IPS-NIHi7 (cell line): ENCODE data around the gene NOL12.
"Not testable (repeated sequence)": the region's sequence is repeated elsewhere in the genome, so short reads cannot be mapped to it uniquely, and the experiment has no call there.

Experiments used
- DNase-seq: peaks from one replicate; pipeline ENCODE4 v3.0.0; 2012; ENCODE audit warnings: mixed read lengths; ENCODE audit errors: extremely low spot score

The NOL12 gene, protein sequence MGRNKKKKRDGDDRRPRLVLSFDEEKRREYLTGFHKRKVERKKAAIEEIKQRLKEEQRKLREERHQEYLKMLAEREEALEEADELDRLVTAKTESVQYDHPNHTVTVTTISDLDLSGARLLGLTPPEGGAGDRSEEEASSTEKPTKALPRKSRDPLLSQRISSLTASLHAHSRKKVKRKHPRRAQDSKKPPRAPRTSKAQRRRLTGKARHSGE

DNA sequence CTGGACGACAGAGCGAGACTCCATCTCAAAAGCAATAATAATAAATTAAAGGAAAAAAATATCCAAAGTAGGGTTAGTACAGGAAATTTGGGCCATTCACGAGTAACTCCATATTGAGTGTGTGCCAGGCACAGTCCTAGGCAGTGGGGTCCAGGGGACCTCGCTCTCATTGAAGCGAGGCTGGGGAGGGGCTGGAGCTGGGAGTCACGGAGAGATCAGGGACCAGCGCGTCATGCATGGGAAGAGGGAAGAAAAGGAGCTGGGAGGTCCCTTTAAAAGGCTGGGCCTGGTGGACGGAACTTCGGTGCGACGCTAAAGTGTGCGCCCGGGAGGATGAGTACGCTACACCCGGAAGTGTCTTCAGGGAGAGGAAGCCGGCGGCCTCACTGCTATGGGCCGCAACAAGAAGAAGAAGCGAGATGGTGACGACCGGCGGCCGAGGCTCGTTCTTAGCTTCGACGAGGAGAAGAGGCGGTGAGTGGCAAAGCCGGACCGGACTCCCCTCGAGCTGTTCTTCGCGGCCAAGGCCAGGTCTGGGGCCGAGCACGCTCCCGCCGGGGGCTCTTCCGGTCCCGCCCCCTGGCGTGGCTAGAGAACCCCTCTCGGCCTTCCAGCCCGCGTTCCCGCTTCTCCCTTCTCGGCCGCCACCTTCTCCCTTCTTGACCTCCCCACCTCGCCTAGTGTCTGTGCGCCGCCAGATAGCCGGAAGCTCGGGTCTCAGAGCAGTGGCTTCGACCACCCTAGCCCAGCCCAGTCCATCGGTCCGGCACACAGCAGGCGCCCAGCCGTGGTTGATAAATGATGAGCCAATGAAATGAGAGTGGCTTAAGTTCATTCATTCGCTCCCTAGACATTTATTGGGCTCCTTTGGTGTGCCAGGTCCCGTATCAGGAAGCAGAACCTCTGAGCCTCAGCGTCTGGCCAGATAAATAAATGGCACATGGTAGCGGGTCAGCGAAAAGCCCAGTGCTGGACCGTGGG lies at the start of gene NOL12:
Gene NOL12 (plus strand): TSS at position 342 of the 981 bp plus-strand sequence. CDS start 50 bp downstream, at position 392.
- peak; percentile 84 for DNase-seq

DNA sequence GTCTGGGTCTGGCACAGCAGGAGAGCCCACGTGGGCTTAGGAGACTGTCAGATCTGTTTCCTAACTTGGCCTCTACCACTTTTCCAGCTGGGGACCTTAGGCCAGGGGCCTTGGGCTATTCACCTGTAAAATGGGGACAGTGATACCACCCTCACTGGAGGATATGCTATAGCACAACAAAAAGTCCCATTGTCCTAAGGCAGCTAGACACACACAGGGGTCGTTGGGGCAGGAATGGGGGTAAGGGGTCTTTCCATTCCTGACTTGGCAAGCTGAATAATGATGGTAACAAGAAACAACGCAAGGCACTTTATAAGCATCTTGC lies 49.2 kb upstream of the NOL12 start:
- DNase-seq = no peak

DNA sequence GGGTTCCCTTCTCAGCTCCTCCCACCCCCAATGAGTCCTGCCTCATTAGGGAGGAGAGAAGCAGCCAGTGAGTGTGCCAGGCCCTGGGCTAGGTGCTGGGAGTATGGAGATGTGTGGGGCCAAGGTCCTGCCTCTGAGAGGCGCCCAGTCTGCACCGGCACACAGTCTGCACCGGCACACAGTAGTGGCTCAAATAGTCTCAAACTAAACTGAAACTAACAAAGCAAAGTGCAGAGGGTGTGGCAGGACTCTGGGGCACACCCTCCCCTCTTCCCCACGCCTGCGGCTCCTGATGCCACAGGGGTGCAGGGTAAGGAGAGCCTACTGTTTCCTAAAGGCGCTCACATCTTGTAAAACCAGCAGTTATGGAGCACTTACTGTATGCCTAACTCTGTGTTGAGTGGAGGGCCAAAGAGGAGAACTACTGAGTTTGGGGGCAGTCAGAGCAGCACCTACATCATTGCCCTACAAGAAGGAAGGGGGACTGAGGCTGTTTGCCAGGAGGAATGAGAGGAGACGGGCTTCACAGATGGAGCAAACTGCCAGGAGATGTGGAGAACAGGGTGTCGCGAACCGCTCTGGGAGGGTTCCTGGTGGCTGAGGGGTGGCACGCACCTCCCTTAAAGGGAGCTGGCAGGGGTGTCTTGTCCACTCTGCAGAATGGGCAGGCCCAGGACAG lies 47.6 kb upstream of the NOL12 start:
- peak; percentile 22 for DNase-seq

DNA sequence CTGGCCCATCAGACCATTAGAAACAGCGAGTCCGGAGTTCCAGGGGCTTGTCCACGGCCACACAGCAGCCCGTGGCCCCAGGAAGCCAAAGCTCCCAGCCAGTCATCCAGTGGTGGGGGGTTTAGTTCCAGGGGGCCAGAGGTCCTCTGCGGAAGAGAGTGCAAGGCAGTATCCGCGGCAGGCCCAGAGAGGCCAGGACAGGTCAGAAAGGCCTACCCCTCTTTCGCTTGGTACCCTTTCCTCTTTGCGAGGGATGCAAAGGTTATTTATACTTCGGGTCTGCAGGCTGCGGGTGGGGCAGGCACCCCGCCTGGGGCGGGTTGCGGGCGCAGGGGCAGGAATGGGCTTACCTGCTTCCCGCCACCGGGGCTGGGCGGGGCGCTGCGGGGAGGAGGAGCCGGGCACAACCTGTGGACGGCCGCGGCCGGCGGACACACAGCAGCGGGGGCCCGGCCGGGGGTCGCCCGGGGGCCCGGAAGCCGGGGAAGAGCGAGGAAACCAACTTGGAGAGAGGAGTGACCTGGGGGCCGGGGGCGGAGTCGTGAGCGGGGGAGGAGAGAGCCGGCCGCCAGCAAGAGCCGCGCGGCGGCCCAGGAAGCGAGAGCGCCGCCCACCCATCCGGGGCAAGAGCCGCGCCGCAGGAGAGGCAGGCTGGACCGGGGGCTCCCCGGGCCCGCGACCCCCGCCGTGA lies 46.9 kb upstream of the NOL12 start, which contains the start of gene SH3BP1:
Gene SH3BP1 (plus strand): TSS at position 600 of the 691 bp plus-strand sequence. CDS start 119 bp downstream, outside the sequence.
- peak; percentile 85 for DNase-seq

DNA sequence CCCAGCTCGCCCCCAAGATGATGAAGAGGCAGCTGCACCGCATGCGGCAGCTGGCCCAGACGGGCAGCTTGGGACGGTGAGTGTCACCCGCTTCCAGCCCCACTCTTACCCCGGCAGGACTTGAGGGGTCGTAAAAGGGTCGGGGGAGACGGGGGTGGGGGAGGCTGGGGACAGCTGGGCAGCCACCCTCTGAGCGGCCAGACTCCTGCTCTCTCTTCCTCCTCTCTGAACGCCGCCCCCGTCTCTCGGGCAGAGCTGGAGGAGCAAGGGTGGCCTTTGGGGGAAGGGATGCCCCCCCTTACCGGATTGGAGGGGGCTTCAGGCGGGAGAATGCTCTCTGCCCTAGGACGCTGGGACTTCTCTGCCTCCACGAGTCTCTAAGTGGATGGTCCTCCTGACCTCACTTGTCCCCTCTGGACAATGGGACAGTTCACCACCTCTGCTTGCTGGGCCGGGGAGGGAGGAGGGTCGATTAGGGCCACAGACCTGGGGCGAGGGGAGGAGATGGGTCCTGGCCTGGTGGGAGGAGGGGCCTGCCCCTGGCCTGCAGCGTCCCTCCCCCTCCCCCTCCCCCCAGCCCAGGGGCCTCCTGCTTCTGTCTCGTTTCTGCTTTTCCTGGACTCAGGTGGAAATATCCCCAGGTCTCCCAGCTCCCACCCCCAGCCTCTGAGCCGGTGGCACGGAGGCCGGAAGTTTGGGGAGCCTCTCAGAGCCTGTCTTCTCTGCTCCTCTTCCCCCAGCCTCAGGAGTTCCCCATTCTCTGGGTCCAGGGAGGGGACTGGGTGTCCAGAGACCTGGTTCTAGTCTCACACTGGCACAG lies 46.2 kb upstream of the NOL12 start:
- DNase-seq = peak; percentile 70

DNA sequence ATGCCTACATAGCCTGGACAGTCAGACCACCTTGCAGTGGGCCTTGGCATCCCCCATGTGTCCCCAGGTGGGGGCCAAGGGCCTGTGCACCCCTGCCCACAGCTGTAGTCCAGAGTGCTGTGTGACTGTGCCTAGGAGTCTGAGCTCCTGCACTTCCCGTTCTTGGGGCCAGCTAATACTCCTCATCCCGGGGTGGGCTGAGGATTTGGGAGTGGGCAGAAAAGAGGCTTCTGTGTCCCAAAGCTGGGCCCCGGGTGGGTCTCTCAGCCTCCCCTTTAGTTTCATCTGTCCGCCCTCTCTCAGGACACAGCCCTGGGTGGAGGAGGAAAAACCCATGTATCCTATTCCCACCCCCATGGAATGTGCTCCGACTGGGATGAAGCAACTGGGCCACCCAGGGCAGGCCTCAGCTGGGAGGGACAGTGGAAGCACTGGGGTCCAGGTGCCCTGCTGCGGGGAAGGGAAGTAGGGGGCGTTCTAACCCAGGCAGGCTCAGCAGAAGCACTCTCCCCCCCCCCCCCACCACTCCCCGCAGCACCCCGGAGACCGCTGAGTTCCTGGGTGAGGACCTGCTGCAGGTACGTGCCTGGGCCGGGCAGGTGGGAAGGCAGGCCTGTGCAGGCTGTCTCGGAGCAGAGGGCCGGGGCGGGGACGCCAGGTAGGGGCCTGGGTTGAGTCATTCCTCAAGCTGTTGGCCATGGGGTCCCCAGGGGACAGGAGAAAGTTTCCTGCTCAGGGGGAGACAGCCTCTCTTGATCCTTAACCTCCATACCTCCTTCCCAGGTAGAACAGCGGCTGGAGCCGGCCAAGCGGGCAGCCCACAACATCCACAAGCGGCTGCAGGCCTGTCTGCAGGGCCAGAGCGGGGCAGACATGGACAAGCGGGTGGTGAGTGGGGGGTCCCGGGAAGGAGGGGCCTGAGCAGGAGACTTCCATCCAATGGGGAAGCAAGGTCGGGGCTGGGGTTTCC lies 45.3 kb upstream of the NOL12 start:
- no peak for DNase-seq

DNA sequence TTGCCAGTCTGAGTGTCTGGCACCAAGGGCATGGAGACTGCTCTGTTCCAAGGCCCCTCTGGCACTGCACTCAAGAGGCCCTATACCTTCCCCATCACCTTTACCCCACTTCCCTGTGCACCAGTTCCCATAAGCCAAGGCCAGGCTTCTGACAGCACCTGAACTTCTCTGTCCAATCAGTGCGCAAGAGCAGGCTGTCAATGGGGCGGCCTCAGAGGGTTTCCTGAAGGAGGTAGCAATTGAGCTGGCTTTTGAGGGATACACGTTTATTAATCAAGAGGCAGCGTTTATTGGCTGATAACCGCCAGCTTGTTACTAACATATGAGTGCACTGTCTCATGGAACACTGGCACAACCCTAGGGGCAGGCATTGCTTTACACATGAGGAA lies 44.6 kb upstream of the NOL12 start:
- DNase-seq = no peak

DNA sequence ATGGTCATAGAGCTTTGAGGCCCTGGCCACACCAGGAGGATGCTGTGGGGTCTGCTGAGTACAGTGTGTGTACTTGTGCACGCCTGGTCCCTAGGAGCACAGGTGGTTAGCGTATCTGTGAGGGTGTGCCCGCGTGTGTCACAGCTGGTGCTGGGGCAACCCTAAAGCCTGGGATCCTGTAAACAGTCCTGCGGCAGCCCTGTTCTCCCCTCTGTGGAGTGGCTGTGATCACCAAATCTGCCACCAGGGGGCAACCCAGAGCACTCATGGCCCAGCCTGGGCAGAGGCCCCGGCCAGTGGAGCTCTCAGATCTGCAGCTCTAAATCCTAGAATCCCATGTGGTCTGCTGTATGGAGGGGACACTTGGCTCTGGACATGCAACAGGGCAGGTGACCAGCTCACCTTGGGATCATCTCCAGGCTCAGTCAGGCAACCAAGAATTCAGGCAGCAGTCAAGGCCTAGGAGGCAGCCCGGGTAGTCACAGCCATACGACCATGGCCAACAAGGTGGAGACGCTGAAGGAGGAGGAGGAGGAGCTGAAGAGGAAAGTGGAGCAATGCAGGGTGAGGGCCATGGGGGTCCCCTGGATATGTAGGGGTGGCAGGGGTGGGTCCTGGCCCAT lies 42.8 kb upstream of the NOL12 start:
- peak; percentile 88 for DNase-seq

DNA sequence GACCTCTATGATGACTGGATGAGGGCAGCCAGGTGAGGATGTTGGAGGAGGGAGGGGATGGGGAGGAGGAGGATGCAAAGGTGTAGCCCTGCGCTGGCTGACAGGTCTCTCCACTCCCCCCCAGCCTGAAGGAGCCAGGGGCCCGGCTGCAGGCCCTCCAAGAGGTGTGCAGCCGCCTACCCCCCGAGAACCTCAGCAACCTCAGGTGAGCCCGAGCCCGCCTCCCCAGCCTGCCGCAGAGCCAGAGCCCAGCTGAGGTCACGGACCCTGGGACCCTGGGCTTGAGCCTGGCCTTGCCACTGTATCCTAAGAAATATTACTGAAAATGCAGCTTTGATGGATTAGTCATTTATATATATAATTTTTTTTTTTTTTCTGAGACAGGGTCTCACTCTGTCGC lies 38.8 kb upstream of the NOL12 start:
- DNase-seq = no peak

DNA sequence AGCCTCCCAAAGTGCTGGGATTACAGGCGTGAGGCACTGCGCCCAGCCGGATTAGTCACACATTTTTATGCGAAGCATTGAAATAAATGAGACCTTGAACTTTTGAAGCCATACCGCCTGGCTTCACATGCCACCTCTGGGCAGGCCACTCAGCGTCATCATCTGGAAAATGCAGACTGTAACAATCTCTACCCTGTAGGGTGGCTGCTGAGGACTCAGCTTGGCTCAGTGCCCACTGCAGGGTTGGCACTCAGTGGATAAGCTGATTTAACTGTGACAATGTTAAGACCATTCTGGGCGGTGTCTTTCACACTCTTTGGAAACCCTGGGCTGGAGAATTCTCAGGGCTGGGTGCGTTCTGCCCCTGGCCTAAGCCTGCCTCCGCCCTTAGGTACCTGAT lies 38.2 kb upstream of the NOL12 start:
- DNase-seq = no peak

DNA sequence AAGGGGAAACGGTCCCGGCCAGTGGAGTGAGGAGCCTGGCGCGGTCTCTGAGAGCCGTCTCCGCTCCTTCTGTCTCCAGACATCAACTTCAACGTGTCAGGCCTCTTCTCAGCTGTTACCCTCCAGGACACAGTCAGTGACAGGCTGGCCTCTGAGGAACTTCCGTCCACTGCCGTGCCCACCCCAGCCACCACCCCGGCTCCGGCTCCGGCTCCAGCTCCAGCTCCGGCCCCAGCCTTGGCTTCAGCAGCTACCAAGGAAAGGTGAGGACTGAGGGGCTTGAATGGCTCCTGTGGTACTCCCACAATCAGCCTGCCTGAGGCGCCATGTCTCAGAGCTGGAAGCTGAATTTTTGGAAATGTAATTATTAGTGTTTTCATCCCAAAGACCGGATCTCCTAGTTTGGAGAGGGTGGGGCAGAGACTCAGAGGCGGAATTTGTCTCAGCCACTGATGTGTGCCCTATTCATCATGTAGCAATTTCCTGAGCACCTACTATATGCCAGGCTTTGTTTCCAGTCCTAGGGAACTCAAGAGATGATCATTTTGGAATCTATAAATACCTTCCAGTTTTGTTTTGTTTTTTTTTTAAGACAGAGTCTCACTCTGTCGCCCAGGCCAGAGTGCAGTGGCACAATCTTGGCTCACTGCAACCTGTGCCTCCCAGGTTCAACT lies 35.5 kb upstream of the NOL12 start:
- no peak for DNase-seq

DNA sequence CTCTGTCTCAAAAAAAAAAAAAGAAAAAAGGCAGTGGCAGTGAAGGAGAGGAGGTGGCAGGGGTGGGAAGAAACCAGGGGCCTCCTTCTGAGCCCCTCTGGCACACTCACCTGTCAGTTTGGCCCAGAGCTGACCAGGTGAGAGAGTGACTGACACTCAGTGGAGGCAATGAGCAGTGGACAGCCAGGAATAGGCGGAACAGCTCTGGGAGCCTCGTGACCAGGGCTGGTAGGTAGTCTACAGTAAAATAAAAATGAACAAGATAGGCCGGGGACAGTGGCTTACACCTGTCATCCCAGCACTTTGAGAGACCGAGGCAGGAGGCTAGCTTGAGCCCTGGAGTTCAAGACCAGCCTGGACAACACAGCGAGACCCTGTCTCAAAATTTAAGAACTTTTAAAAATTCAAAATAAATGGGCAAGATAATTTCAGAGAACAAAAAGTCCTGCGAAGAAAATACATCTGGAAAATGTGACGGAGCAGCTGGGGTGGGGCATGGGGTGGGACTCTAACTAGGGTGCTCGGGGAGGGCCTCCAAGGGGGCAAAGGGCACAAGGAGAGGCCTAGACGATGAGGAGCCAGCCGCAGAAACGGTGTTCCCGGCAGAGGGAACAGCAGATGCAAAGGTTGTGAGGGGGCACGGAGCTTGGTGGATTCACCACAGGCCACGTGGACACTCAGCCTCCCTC lies 31.4 kb upstream of the NOL12 start:
- DNase-seq = no peak

DNA sequence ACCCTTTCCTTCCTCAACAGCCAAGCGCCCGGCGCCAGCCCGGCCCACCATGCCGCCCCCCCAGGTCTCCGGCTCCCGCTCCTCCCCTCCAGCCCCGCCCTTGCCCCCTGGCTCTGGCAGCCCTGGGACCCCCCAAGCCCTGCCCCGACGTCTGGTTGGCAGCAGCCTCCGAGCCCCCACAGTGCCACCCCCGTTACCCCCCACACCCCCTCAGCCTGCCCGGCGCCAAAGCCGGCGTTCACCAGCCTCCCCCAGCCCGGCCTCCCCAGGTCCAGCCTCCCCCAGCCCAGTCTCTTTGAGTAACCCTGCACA lies 30.9 kb upstream of the NOL12 start:
- no peak for DNase-seq

DNA sequence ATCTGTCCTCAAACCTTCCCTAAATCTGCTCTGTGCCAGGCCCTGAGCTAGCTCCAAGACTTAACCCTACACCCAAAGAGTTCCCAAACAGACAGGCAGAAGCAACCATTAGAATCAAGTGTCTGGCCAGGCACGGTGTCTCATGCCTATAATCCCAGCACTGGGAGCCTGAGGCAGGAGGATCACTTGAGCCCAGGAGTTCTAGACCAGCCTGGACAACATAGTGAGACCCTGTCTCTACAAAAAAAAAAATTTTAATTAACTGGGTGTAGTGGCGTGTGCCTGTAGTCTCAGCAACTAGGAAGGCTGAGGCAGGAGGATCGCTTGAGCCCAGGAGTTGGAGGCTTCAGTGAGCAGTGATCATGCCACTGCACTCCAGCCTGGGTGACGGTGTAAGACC lies 29.6 kb upstream of the NOL12 start:
- not testable (repeated sequence) for DNase-seq

DNA sequence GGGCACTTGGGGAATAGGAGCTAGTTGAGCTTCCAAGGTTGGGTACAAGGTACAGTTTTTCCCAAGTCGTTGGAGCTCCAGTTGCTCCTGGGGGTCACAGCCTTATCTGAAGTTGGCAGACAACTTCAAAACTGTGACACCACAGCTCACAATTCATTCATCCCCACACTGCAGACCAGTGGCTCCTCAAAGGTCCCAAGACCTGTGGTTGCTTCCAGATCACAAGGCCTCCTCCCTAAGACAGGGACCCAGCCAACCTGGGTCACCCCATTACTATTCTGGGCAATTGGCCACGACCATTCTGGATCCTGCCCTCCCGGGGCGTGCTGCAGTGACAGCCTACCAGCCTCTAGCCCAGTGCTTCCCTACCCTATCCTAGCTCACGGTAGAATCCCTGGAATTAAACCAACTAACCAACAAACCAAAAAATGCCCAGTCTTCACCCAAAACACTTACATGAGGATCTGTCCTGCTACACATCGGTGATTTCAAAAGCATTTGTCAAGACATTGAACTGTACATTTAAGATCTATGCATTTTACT lies 28.5 kb upstream of the NOL12 start:
- DNase-seq = peak; percentile 46

DNA sequence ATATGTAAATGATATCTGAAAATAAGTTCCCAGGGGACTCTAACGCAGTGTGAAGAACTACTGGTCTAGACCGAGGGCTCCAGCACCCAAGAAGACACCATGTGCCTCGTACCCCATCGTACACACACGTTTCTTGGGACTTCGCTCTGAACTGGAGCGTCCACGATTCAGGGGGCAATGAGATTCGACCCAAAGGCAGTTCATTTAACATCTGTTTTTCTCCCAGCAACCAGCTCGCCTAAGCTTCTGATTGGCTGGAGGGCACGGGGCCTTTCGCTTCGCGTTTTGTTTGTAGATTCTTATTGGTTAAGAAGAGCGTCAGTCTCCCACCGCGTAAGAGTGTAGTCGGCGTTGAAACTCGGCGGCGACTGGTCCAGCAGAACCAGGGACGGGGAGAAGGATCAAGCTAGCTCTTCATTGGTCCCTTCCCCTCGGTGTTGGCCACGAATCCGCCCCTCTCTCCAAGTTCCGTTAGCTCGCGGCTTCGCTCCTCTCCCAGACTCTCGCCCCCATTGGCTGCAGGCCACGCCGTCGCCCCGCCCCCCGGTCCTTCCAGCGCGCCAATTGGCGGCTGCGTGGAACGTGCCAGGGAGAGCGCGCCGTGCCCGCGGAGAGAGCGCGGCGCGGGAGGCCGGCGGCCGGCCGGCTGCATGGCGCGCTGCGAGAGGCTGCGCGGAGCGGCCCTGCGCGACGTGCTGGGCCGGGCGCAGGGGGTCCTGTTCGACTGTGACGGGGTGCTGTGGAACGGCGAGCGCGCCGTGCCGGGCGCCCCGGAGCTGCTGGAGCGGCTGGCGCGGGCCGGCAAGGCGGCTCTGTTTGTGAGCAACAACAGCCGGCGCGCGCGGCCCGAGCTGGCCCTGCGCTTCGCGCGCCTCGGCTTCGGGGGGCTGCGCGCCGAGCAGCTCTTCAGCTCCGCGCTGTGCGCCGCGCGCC lies 27.7 kb upstream of the NOL12 start, which contains the start of gene PDXP:
Gene PDXP (plus strand): TSS at position 591 of the 933 bp plus-strand sequence. CDS start 60 bp downstream, at position 651.
- DNase-seq = peak; percentile 99
